A549 (cell line): ENCODE results near the gene CPEB2. TPM values are rescaled to one million over a fixed set of nuclear protein-coding genes. Genes with fewer than 3 reads are reported as not detected.

Experiments used
- ATAC-seq, 2 experiments: fragments of 200-7000 bp in 1 of 2; fragments of >200 bp in 1 of 2; cut with Nextera tagmentation in 1 of 2; cut with Tn5 transposase in 1 of 2; 3 replicates each; pipeline versions ENCODE4 v1.8.0 to v1.9.1; 2018 to 2020; ENCODE audit warnings: mild to moderate bottlenecking in 1 of 2, moderate library complexity in 1 of 2
- CTCF ChIA-PET: fragments of 300-600 bp; sonication (Branson Sonifier 250); formaldehyde crosslinking; extraction: SDS; loops from one replicate; lab custom pipeline; 2021; ENCODE audit warnings: antibody characterized with exemption, inconsistent platforms; lab: Yijun Ruan, JAX
- POLR2A ChIA-PET: fragments of 350-600 bp; formaldehyde crosslinking; extraction: SDS; loops from one replicate; lab custom pipeline; 2021; ENCODE audit warnings: antibody characterized with exemption, inconsistent platforms; lab: Yijun Ruan, JAX
- DNase-seq, 2 experiments: peaks; one replicate each; pipeline versions ENCODE4 v3.0.0 to v3.0.0-alpha.2; 2011 to 2016; ENCODE audit warnings: low read depth in 1 of 2, low spot score in 1 of 2
- FAIRE-seq: peaks from 2 replicates; lab custom pipeline; 2011; peaks lifted over from hg19 to GRCh38; lab: Jason Lieb, UNC
- H3K27ac ChIP-seq, 2 experiments: fragments of >200 bp; sonication (Bioruptor Twin); formaldehyde crosslinking; 3 replicates each; pipeline ENCODE4 v1.5.1; 2016 to 2017
- H3K4me1 ChIP-seq: fragments of >200 bp; sonication (Bioruptor Twin); formaldehyde crosslinking; 3 replicates; pipeline ENCODE4 v1.6.1; 2016
- H3K4me2 ChIP-seq: fragments of >200 bp; sonication (Bioruptor Twin); formaldehyde crosslinking; 3 replicates; pipeline ENCODE4 v1.6.1; 2016
- H3K4me3 ChIP-seq: fragments of >200 bp; sonication (Bioruptor Twin); formaldehyde crosslinking; 3 replicates; pipeline ENCODE4 v1.5.1; 2016
- H3K9me3 ChIP-seq: fragments of >200 bp; sonication (Bioruptor Twin); formaldehyde crosslinking; 3 replicates; pipeline ENCODE4 v1.6.1; 2016
- CEBPB ChIP-seq, 2 experiments: fragments of >200 bp in 1 of 2; sonication (Bioruptor Twin) in 1 of 2; formaldehyde crosslinking in 1 of 2; IDR thresholded peaks; 2 replicates each; pipeline ENCODE4 v1.6.1; 2012 to 2016
- GATA3 ChIP-seq: IDR thresholded peaks from 2 replicates; pipeline ENCODE4 v1.6.1; 2012; ENCODE audit warnings: borderline replicate concordance
- HDAC2 ChIP-seq: fragments of 200-600 bp; sonication (generic); IDR thresholded peaks from 2 replicates; pipeline ENCODE4 v1.6.1; 2016
- MAZ ChIP-seq: fragments of 150-350 bp; IDR thresholded peaks from 2 replicates; pipeline ENCODE4 v1.6.1; 2014; ENCODE audit warnings: antibody characterized with exemption, low read depth, low read length, borderline replicate concordance
- NPAS2 ChIP-seq: fragments of 250-450 bp; sonication (Bioruptor Pico); IDR thresholded peaks from 2 replicates; pipeline ENCODE4 v1.8.0; 2022; ENCODE audit warnings: mild to moderate bottlenecking, moderate library complexity, borderline replicate concordance
- POLR2A ChIP-seq: IDR thresholded peaks from 2 replicates; pipeline ENCODE4 v1.6.1; 2012; ENCODE audit warnings: mild to moderate bottlenecking, low read length
- POLR2AphosphoS2 ChIP-seq: conservative IDR thresholded peaks from 2 replicates; pipeline ENCODE4 v1.6.1; 2012; ENCODE audit warnings: low read length, improper control_type of control experiment, inconsistent platforms
- RFX5 ChIP-seq: fragments of 450-650 bp; IDR thresholded peaks from 2 replicates; pipeline ENCODE4 v1.7.1; 2014; ENCODE audit warnings: antibody characterized with exemption, mild to moderate bottlenecking, moderate library complexity
- SREBF2 ChIP-seq: fragments of 450-650 bp; IDR thresholded peaks from 2 replicates; pipeline ENCODE4 v1.6.1; 2014; ENCODE audit warnings: mild to moderate bottlenecking, moderate library complexity
- TP53 ChIP-seq: fragments of 250-450 bp; sonication (Bioruptor Pico); IDR thresholded peaks from 2 replicates; pipeline ENCODE4 v1.5.0; 2021; ENCODE audit warnings: mild to moderate bottlenecking, moderate library complexity
- ZFP36 ChIP-seq: fragments of 450-650 bp; IDR thresholded peaks from 2 replicates; pipeline ENCODE4 v1.6.1; 2014; ENCODE audit warnings: borderline replicate concordance; ENCODE audit not compliant: partially characterized antibody
- ZNF302 ChIP-seq: fragments of 250-450 bp; sonication (Bioruptor Pico); IDR thresholded peaks from 2 replicates; pipeline ENCODE4 v1.9.0; 2021; ENCODE audit warnings: inconsistent platforms, mild to moderate bottlenecking, moderate library complexity
- WGBS: methylation state at CpG from one replicate; pipeline ENCODE4 v1.1.6; 2017; ENCODE audit errors: missing lambda C conversion rate; 5-methylcytosine and 5-hydroxymethylcytosine counted together
- polyA plus RNA-seq, 4 experiments: library from polyadenylated mRNA; depleted of rRNA in 3 of 4; stranded (reverse); fragments of >200 nt; fragmentation: RNase III in 1 of 4; extraction: RNeasy Plus Mini Kit Qiagen cat#74134 plus additional on column Dnase treatment in 1 of 4; gene quantifications; 2 replicates in 3 of 4; 3 replicates in 1 of 4; pipeline ENCODE4 v1.2.3, GENCODE V29; 2011 to 2017
- TF ChIP-seq, protein P1 (sequence below): fragments of 150-350 bp; IDR thresholded peaks from 2 replicates; pipeline ENCODE4 v1.6.1; 2014; ENCODE audit warnings: low read depth, mild to moderate bottlenecking, low read length
- TF ChIP-seq, protein P2 (sequence below): IDR thresholded peaks from 2 replicates; pipeline ENCODE4 v1.6.1; 2012
- TF ChIP-seq, protein P3 (sequence below): fragments of >200 bp; sonication (Bioruptor Twin); formaldehyde crosslinking; IDR thresholded peaks from 3 replicates; pipeline ENCODE4 v1.6.1; 2016
- TF ChIP-seq, protein P4 (sequence below): fragments of 250-450 bp; sonication (Bioruptor Pico); IDR thresholded peaks from 2 replicates; pipeline ENCODE4 v1.5.0; 2021; ENCODE audit warnings: mild to moderate bottlenecking, moderate library complexity, borderline replicate concordance

Gene CPEB2
- polyA plus RNA-seq, 2 of the 4 experiments (the other 2 are of a cell fraction): 16.2 to 16.8 TPM

DNA sequence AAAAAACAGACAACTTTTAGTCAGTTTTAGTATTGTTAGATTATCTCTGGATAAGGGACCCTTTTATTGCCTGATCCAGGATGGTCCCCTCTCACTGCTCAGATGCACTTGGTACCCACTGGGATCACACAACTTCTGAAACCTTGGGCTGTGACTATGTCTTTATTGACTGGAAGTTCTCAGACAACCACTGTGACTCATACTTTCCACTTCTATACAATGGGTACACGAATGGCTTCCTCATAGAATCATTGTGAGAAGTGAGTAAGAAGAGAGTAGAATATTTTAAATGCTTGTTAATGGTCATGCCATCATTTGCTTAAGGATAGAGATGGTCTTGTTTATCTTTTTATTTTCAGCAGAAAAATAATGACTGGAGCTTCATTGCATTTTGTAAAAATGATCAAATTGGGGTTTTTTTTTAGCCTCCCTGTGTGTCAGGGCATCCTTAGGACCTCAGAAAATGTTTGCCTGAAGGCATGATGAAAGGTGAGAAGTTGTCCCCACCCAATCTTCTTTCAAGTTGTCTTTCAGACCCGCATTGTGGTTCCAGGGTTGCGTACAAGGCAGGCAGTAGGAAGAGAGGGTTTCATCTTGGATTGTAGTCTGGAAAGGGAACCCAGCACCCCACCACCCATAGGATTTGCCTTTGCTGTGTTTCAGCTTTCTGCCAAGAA, 115.1 kb downstream of the CPEB2 start:
- no peak overlapping the region; a peak in 1 of 6 replicates for H3K27ac ChIP-seq
- no peak for ATAC-seq
- CTCF ChIA-PET: interaction anchor here (0.6 kb wide), 1 partner anchor 1559 kb away, joined by 4 read pairs; no protein-coding TSS in a partner anchor
- WGBS: 56% methylated on average over 3 of the region's 3 CpGs
- POLR2A ChIA-PET: no interaction called here
- no peak overlapping the region for H3K4me3 ChIP-seq
- H3K4me1 ChIP-seq: peaks cover 16% of the 10 kb centered on the region; the same call in 2 of the 3 replicates
- H3K4me2 ChIP-seq: no peak overlapping the region; the same call in 2 of the 3 replicates
- FAIRE-seq: no peak
- no peak for TF ChIP-seq CEBPB (IDR thresholded peaks at IDR 0.05)
- no peak for TF ChIP-seq POLR2AphosphoS2
- TF ChIP-seq, protein P1, sequence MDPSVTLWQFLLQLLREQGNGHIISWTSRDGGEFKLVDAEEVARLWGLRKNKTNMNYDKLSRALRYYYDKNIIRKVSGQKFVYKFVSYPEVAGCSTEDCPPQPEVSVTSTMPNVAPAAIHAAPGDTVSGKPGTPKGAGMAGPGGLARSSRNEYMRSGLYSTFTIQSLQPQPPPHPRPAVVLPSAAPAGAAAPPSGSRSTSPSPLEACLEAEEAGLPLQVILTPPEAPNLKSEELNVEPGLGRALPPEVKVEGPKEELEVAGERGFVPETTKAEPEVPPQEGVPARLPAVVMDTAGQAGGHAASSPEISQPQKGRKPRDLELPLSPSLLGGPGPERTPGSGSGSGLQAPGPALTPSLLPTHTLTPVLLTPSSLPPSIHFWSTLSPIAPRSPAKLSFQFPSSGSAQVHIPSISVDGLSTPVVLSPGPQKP: no peak
- no peak for TF ChIP-seq POLR2A
- TF ChIP-seq MAZ: no peak
- TF ChIP-seq NPAS2 (CRISPR knock-in tag): no peak
- TF ChIP-seq SREBF2: no peak
- no peak for TF ChIP-seq HDAC2
- TF ChIP-seq ZNF302 (CRISPR knock-in tag): no peak
- no peak for TF ChIP-seq GATA3
- TF ChIP-seq RFX5: no peak
- TF ChIP-seq, protein P2, sequence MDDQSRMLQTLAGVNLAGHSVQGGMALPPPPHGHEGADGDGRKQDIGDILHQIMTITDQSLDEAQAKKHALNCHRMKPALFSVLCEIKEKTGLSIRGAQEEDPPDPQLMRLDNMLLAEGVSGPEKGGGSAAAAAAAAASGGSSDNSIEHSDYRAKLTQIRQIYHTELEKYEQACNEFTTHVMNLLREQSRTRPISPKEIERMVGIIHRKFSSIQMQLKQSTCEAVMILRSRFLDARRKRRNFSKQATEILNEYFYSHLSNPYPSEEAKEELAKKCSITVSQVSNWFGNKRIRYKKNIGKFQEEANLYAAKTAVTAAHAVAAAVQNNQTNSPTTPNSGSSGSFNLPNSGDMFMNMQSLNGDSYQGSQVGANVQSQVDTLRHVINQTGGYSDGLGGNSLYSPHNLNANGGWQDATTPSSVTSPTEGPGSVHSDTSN: no peak
- TF ChIP-seq, all 56 proteins: peak for 0
- no peaks in the 10 kb centered on the region for H3K9me3 ChIP-seq
- DNase-seq: no peak

DNA sequence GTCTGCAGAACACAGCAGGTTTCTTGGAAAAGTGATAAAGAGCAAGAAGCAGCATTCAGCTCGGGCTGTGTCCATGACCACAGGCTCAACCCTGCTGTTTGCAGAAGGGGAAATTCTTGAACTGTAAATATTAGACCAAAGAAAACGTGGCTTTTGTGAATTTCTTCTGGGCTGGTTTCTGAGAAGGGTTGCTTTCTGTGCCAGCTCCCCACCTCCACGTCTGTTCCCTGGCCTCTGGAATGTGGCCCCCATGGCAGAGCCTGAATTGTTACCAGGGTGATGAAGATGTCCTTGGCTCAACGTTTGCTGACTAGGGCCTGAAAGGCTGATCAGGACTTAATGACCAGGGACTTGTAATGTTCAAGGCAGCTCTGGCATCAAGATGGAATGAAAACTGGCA, 116.0 kb downstream of the CPEB2 start:
- no peak for TF ChIP-seq ZFP36
- TF ChIP-seq, protein P3, sequence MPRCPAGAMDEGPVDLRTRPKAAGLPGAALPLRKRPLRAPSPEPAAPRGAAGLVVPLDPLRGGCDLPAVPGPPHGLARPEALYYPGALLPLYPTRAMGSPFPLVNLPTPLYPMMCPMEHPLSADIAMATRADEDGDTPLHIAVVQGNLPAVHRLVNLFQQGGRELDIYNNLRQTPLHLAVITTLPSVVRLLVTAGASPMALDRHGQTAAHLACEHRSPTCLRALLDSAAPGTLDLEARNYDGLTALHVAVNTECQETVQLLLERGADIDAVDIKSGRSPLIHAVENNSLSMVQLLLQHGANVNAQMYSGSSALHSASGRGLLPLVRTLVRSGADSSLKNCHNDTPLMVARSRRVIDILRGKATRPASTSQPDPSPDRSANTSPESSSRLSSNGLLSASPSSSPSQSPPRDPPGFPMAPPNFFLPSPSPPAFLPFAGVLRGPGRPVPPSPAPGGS: no peak
- no peak for TF ChIP-seq HDAC2
- TF ChIP-seq, protein P4, sequence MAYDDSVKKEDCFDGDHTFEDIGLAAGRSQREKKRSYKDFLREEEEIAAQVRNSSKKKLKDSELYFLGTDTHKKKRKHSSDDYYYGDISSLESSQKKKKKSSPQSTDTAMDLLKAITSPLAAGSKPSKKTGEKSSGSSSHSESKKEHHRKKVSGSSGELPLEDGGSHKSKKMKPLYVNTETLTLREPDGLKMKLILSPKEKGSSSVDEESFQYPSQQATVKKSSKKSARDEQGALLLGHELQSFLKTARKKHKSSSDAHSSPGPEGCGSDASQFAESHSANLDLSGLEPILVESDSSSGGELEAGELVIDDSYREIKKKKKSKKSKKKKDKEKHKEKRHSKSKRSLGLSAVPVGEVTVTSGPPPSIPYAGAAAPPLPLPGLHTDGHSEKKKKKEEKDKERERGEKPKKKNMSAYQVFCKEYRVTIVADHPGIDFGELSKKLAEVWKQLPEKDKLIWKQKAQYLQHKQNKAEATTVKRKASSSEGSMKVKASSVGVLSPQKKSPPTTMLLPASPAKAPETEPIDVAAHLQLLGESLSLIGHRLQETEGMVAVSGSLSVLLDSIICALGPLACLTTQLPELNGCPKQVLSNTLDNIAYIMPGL: no peak
- no peak for TF ChIP-seq TP53 (CRISPR knock-in tag)
- POLR2A ChIA-PET: no interaction called here
- H3K4me1 ChIP-seq: peaks cover 16% of the 10 kb centered on the region; the same call in 2 of the 3 replicates
- H3K4me2 ChIP-seq: peak overlapping the region; percentile 39
- CTCF ChIA-PET: no interaction called here
- no peak overlapping the region for H3K27ac ChIP-seq
- DNase-seq: peak in 1 of 2 experiments; percentile 14
- WGBS: 6% methylated on average over 3 of the region's 4 CpGs
- FAIRE-seq: no peak
- no peaks in the 10 kb centered on the region for H3K9me3 ChIP-seq
- H3K4me3 ChIP-seq: no peak overlapping the region
- ATAC-seq: peak in 1 of 2 experiments; percentile 36; a peak in 2 of 6 replicates
